Measurements from ENCODE around the gene TIMM22.

Gene TIMM22

DNA sequence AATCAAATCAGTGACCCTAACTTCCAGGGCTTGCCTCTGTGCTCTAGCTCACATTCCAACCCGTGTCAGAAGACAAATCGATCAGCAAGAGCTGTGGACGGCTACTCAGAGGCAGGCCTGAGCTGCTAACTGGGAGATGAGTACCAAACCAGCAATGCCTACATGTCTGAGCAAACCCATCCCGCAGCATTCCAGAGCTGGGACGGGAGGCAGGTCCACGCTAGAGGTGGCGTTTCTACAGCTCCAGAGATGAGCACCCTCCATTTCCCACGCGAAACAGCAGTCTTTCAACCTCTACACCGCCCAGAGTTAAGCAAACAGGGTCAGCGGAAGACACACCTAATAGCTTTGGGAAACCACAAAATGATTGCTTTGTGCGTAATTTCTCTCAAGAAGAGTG lies 23.9 kb upstream of the TIMM22 start:
- TF ChIP-seq TEAD4 (IDR thresholded peaks at IDR 0.05) (peak; percentile 28; the same call in 1 of the 2 replicates), RAD21 (IDR thresholded peaks at IDR 0.05; ENCODE audit: low read depth) (no peak)

DNA sequence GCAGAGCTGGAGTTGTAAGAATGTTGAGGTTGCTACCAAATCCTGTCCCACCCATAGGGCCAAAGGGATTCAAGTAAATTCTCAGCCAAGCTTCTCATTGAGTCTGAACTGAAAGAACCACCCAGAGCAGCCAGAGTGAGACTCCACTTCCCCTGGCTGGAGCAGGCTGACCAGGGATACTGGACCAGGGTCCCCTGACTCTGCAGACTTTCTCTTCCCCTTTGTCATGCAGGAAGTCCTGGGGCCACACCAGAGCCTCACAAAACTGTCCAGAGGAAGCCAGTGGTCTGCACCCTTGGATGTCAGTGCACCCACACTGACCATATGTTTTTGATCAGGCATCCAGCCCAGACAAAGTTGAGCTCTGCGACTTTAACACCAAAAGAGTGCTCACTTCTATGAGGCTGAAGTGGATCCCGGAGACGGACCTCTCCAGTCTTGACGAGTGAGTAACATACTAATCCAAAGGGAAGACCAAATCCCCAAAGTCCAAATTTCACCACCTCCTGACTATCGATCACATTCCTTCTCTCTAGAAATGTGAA lies 21.5 kb upstream of the TIMM22 start:
- TF ChIP-seq, protein P1, sequence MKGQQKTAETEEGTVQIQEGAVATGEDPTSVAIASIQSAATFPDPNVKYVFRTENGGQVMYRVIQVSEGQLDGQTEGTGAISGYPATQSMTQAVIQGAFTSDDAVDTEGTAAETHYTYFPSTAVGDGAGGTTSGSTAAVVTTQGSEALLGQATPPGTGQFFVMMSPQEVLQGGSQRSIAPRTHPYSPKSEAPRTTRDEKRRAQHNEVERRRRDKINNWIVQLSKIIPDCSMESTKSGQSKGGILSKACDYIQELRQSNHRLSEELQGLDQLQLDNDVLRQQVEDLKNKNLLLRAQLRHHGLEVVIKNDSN (IDR thresholded peaks at IDR 0.05): no peak
- TF ChIP-seq ZBTB7A (IDR thresholded peaks at IDR 0.05; ENCODE audit: low read depth): no peak
- no peak for TF ChIP-seq TEAD4 (IDR thresholded peaks at IDR 0.05)
- TF ChIP-seq, protein P2, sequence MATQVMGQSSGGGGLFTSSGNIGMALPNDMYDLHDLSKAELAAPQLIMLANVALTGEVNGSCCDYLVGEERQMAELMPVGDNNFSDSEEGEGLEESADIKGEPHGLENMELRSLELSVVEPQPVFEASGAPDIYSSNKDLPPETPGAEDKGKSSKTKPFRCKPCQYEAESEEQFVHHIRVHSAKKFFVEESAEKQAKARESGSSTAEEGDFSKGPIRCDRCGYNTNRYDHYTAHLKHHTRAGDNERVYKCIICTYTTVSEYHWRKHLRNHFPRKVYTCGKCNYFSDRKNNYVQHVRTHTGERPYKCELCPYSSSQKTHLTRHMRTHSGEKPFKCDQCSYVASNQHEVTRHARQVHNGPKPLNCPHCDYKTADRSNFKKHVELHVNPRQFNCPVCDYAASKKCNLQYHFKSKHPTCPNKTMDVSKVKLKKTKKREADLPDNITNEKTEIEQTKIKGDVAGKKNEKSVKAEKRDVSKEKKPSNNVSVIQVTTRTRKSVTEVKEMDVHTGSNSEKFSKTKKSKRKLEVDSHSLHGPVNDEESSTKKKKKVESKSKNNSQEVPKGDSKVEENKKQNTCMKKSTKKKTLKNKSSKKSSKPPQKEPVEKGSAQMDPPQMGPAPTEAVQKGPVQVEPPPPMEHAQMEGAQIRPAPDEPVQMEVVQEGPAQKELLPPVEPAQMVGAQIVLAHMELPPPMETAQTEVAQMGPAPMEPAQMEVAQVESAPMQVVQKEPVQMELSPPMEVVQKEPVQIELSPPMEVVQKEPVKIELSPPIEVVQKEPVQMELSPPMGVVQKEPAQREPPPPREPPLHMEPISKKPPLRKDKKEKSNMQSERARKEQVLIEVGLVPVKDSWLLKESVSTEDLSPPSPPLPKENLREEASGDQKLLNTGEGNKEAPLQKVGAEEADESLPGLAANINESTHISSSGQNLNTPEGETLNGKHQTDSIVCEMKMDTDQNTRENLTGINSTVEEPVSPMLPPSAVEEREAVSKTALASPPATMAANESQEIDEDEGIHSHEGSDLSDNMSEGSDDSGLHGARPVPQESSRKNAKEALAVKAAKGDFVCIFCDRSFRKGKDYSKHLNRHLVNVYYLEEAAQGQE (IDR thresholded peaks at IDR 0.05; ENCODE audit: low read depth): no peak
- TF ChIP-seq CEBPB (IDR thresholded peaks at IDR 0.05): no peak
- TF ChIP-seq YY1 (IDR thresholded peaks at IDR 0.05; ENCODE audit: low read depth): no peak
- TF ChIP-seq FOXM1 (IDR thresholded peaks at IDR 0.05; ENCODE audit: borderline replicate concordance, low read depth): no peak
- no peak for TF ChIP-seq CREB1 (IDR thresholded peaks at IDR 0.05; ENCODE audit: low read depth)
- no peak for TF ChIP-seq NFIC (IDR thresholded peaks at IDR 0.05)
- TF ChIP-seq, protein P3, sequence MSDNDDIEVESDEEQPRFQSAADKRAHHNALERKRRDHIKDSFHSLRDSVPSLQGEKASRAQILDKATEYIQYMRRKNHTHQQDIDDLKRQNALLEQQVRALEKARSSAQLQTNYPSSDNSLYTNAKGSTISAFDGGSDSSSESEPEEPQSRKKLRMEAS (IDR thresholded peaks at IDR 0.05): no peak
- no peak for TF ChIP-seq EP300 (IDR thresholded peaks at IDR 0.05; ENCODE audit: borderline replicate concordance)
- TF ChIP-seq EGR1 (IDR thresholded peaks at IDR 0.05): no peak
- TF ChIP-seq TAF1 (IDR thresholded peaks at IDR 0.05; ENCODE audit: low read depth): no peak

DNA sequence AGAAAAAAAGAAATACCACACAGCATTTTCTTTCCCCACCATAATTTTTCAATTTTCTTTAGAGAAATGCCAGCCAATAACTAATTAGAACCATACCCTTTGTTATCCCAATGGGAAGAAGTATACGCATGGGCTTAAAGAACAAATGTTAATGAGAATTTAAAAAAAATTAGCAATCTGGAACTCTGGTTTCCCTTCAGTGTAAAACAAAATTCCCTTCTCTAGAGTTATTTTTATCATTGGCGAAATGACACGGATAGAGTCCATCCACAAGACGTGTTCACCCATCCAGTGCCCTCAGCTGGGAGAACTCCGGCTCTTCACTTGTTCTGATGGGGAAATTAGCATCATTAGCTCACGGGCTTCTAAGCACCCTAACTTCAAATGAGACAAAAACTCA lies 20.6 kb upstream of the TIMM22 start:
- no peak for TF ChIP-seq FOXM1 (IDR thresholded peaks at IDR 0.05; ENCODE audit: borderline replicate concordance, low read depth)
- TF ChIP-seq TCF12 (IDR thresholded peaks at IDR 0.05; ENCODE audit: low read depth): no peak
- TF ChIP-seq CEBPB (IDR thresholded peaks at IDR 0.05): no peak
- TF ChIP-seq, protein P2 (IDR thresholded peaks at IDR 0.05; ENCODE audit: low read depth): no peak
- TF ChIP-seq RAD21 (IDR thresholded peaks at IDR 0.05; ENCODE audit: low read depth): no peak
- TF ChIP-seq TAF1 (IDR thresholded peaks at IDR 0.05; ENCODE audit: low read depth): no peak
- TF ChIP-seq, protein P3 (IDR thresholded peaks at IDR 0.05): no peak
- no peak for TF ChIP-seq TEAD4 (IDR thresholded peaks at IDR 0.05)
- TF ChIP-seq NFIC (IDR thresholded peaks at IDR 0.05): no peak
- TF ChIP-seq CREB1 (IDR thresholded peaks at IDR 0.05; ENCODE audit: low read depth): no peak
- no peak for TF ChIP-seq EP300 (IDR thresholded peaks at IDR 0.05; ENCODE audit: borderline replicate concordance)
- no peak for TF ChIP-seq ZBTB7A (IDR thresholded peaks at IDR 0.05; ENCODE audit: low read depth)
- TF ChIP-seq, protein P1 (IDR thresholded peaks at IDR 0.05): no peak
- TF ChIP-seq YY1 (IDR thresholded peaks at IDR 0.05; ENCODE audit: low read depth): no peak
- no peak for TF ChIP-seq EGR1 (IDR thresholded peaks at IDR 0.05)

DNA sequence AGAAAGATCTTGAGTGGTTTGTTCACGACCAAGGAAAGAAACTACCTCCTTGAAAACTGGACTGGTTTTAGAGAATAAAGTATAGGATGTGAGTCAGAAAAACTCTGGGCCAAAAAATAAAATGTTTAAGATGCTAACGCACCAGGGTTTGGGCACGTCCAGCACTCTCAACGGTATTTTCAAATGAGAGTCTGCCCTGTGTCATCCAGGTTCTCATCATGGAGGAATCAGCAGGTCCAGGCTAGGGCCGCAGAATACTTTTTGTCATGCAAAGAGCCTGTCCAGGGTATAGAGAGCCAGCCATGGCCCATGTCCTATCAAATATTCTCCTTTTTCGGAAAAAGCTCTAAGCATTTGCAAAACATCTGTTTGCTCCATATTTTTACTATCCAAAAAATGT lies 19.8 kb upstream of the TIMM22 start:
- TF ChIP-seq TAF1 (IDR thresholded peaks at IDR 0.05; ENCODE audit: low read depth) (no peak), CEBPB (IDR thresholded peaks at IDR 0.05) (no peak), EGR1 (IDR thresholded peaks at IDR 0.05) (no peak), EP300 (IDR thresholded peaks at IDR 0.05; ENCODE audit: borderline replicate concordance) (no peak), FOXM1 (IDR thresholded peaks at IDR 0.05; ENCODE audit: borderline replicate concordance, low read depth) (no peak), NFIC (IDR thresholded peaks at IDR 0.05) (no peak), RAD21 (IDR thresholded peaks at IDR 0.05; ENCODE audit: low read depth) (no peak), ZBTB7A (IDR thresholded peaks at IDR 0.05; ENCODE audit: low read depth) (no peak), TEAD4 (IDR thresholded peaks at IDR 0.05) (no peak), TCF12 (IDR thresholded peaks at IDR 0.05; ENCODE audit: low read depth) (no peak)
- TF ChIP-seq, protein P3 (IDR thresholded peaks at IDR 0.05): no peak

DNA sequence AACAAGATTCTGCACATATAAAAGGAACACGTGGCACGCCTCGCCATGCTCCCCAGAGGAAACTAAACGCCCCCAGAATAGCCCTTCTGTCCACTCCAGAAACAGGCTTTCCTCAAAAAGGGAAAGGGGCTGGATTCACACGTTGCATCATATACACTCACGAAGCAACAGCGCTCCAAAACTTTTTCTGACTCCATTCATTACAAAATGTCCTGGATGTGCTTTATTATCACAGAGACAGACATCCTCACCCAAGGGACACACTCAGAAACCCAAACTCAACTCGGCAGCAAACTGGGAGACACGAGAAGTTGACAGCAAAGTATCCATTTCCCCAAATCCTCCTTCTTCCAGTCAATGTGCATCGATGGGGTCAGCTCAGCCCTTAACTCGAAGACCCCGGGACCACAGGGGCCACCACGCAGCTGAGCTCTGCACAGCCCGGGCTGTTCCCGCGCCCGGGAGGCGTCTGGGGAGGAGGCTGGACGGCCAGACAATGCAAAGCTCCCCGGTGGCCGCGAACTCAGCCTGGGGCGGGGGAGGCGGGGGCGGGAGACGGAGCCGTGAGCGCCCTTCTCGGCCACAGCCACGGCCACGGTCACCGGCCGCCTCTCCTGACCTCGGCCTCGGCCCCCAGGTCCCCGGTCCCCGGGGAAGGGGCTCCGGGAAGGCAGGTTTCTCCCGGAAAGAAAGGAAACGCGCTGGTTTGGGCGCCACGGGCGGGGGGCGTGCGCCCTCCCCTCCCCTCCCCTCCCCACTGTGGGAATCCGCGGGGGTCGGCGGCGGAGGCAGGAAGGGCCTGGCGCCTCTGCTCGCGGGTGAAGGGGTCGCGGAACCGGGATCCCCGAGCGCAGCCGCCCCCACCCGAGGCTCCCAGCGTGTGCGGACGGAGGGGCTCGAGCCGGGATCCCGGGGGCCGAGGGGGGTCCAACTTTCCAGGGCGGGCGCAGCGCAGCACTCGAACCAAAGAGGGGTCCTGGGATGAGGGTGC lies 18.5 kb upstream of the TIMM22 start:
- TF ChIP-seq, protein P2 (IDR thresholded peaks at IDR 0.05; ENCODE audit: low read depth): no peak
- TF ChIP-seq TCF12 (IDR thresholded peaks at IDR 0.05; ENCODE audit: low read depth) (no peak), CREB1 (IDR thresholded peaks at IDR 0.05; ENCODE audit: low read depth) (no peak), RAD21 (IDR thresholded peaks at IDR 0.05; ENCODE audit: low read depth) (no peak), EP300 (IDR thresholded peaks at IDR 0.05; ENCODE audit: borderline replicate concordance) (no peak), TEAD4 (IDR thresholded peaks at IDR 0.05) (no peak), CEBPB (IDR thresholded peaks at IDR 0.05) (no peak), YY1 (IDR thresholded peaks at IDR 0.05; ENCODE audit: low read depth) (no peak), NFIC (IDR thresholded peaks at IDR 0.05) (no peak), TAF1 (IDR thresholded peaks at IDR 0.05; ENCODE audit: low read depth) (no peak), EGR1 (IDR thresholded peaks at IDR 0.05) (peak; percentile 76), FOXM1 (IDR thresholded peaks at IDR 0.05; ENCODE audit: borderline replicate concordance, low read depth) (no peak), ZBTB7A (IDR thresholded peaks at IDR 0.05; ENCODE audit: low read depth) (peak; percentile 76)
- TF ChIP-seq, protein P1 (IDR thresholded peaks at IDR 0.05): no peak
- TF ChIP-seq, protein P3 (IDR thresholded peaks at IDR 0.05): no peak

All from Ishikawa (cell line).